ENCODE measurements around the gene SH3BGRL3.
A peak's percentile ranks its signal among the peaks of the same experiment; 100 is the strongest.

- TF ChIP-seq CTCF (IDR thresholded peaks at IDR 0.05) (peak in 4 of 6 experiments; percentile 15 to 53 (median 27)), POLR2A (IDR thresholded peaks at IDR 0.05) (peak in 3 of 4 donors; percentile 80 to 98 (median 96))
Observed at GRCh38 chr1:26279456-26280332, at the start of gene SH3BGRL3.

Data from esophagus squamous epithelium (tissue), 4 donors.